ENCODE measurements around the gene GAREM2.

DNA sequence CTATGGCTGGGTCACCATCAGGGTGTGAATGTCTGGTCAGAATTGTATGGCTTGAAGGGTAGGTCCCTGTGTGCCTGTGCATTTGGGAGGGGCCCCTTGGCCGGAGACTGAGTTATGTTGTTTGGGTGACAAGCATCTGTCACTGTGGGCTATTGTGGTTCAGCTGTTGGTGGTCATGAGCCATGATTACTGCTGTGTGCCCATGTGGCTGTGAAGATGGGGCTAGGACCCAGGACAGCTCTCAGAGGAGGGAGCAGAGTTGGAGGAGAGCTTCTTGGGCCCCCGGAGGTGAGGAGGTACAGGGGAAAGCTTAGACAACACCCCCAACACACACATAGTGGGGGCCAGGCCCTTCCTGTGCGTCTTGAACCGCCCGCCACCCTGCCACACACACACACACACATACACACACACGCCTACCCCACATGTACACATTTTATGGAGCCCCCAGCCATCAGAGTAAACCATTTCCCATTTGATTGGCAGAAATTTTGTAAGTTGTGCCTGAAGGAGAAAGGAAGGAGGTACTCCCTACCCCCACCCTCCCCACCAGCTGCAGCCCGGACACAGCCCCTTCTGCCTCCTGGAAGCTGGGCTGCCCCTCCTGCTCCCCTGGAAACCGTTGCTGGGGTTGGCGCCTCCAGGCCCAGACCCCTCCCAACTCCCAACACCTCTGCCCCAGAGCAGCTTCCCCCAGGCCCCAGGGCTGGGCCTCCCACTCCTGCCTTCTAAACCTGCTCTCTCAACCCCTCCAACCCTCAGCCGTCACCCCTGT, 2.0 kb downstream of the GAREM2 start:
- TF ChIP-seq, protein P1, sequence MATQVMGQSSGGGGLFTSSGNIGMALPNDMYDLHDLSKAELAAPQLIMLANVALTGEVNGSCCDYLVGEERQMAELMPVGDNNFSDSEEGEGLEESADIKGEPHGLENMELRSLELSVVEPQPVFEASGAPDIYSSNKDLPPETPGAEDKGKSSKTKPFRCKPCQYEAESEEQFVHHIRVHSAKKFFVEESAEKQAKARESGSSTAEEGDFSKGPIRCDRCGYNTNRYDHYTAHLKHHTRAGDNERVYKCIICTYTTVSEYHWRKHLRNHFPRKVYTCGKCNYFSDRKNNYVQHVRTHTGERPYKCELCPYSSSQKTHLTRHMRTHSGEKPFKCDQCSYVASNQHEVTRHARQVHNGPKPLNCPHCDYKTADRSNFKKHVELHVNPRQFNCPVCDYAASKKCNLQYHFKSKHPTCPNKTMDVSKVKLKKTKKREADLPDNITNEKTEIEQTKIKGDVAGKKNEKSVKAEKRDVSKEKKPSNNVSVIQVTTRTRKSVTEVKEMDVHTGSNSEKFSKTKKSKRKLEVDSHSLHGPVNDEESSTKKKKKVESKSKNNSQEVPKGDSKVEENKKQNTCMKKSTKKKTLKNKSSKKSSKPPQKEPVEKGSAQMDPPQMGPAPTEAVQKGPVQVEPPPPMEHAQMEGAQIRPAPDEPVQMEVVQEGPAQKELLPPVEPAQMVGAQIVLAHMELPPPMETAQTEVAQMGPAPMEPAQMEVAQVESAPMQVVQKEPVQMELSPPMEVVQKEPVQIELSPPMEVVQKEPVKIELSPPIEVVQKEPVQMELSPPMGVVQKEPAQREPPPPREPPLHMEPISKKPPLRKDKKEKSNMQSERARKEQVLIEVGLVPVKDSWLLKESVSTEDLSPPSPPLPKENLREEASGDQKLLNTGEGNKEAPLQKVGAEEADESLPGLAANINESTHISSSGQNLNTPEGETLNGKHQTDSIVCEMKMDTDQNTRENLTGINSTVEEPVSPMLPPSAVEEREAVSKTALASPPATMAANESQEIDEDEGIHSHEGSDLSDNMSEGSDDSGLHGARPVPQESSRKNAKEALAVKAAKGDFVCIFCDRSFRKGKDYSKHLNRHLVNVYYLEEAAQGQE (IDR thresholded peaks at IDR 0.05; ENCODE audit: low read depth): peak; percentile 50
- no peak for TF ChIP-seq TAF1 (IDR thresholded peaks at IDR 0.05; ENCODE audit: low read depth)
- no peak for TF ChIP-seq RAD21 (IDR thresholded peaks at IDR 0.05; ENCODE audit: low read depth)
- no peak for TF ChIP-seq CREB1 (IDR thresholded peaks at IDR 0.05; ENCODE audit: low read depth)
- no peak for TF ChIP-seq ZBTB7A (IDR thresholded peaks at IDR 0.05; ENCODE audit: low read depth)
- TF ChIP-seq, protein P2, sequence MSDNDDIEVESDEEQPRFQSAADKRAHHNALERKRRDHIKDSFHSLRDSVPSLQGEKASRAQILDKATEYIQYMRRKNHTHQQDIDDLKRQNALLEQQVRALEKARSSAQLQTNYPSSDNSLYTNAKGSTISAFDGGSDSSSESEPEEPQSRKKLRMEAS (IDR thresholded peaks at IDR 0.05): no peak
- no peak for TF ChIP-seq YY1 (IDR thresholded peaks at IDR 0.05; ENCODE audit: low read depth)
- no peak for TF ChIP-seq TEAD4 (IDR thresholded peaks at IDR 0.05)
- no peak for TF ChIP-seq EGR1 (IDR thresholded peaks at IDR 0.05)
- no peak for TF ChIP-seq CEBPB (IDR thresholded peaks at IDR 0.05)
- TF ChIP-seq FOXM1 (IDR thresholded peaks at IDR 0.05; ENCODE audit: borderline replicate concordance, low read depth): no peak
